Transverse colon (tissue), 4 donors: ENCODE measurements around the gene STRBP. TPM values are rescaled to one million over a fixed set of nuclear protein-coding genes. Genes with fewer than 3 reads are reported as not detected.
A peak's percentile ranks its signal among the peaks of the same experiment; 100 is the strongest.

Source experiments
- DNase-seq: peaks from one replicate; pipeline ENCODE4 v3.0.0-alpha.2; 2019
- H3K27ac ChIP-seq, 4 donors: fragments of 200-600 bp; sonication (generic); 2 replicates each; pipeline ENCODE4 v1.5.1; 2016 to 2018; ENCODE audit warnings: inconsistent platforms in 4 of 4
- H3K27me3 ChIP-seq: fragments of 200-600 bp; sonication (generic); 2 replicates; pipeline ENCODE4 v1.5.1; 2017; ENCODE audit warnings: inconsistent platforms
- H3K36me3 ChIP-seq, 4 donors: fragments of 200-600 bp; sonication (generic); 2 replicates each; pipeline ENCODE4 v1.5.1; 2017 to 2019; ENCODE audit warnings: inconsistent platforms in 4 of 4
- H3K4me1 ChIP-seq, 4 donors: fragments of 200-600 bp; sonication (generic); 2 replicates each; pipeline ENCODE4 v1.5.1; 2017 to 2020; ENCODE audit warnings: inconsistent platforms in 4 of 4
- H3K4me3 ChIP-seq, 4 donors: fragments of 200-600 bp; sonication (generic); 1 replicate in 1 of 4; 2 replicates in 3 of 4; pipeline versions ENCODE4 v1.5.1 to v1.6.1; 2017 to 2019; ENCODE audit warnings: inconsistent platforms in 4 of 4
- H3K9me3 ChIP-seq, 2 donors: fragments of 200-600 bp; sonication (generic); 2 replicates each; pipeline ENCODE4 v1.5.1; 2017 to 2019; ENCODE audit warnings: inconsistent platforms in 2 of 2
- CTCF ChIP-seq, 5 experiments: fragments of 200-600 bp in 3 of 5; fragments of 450-650 bp in 2 of 5; sonication (generic) in 3 of 5; IDR thresholded peaks; 1 replicate in 2 of 5; 2 replicates in 3 of 5; pipeline ENCODE4 v1.5.1; 2016 to 2017; ENCODE audit warnings: antibody characterized with exemption in 5 of 5, inconsistent platforms in 3 of 5, mild to moderate bottlenecking in 2 of 5, moderate library complexity in 1 of 5
- EP300 ChIP-seq: sonication (generic); formaldehyde crosslinking; IDR thresholded peaks from one replicate; pipeline ENCODE4 v1.6.1; 2017; ENCODE audit warnings: antibody characterized with exemption, low read depth
- POLR2A ChIP-seq: fragments of 450-650 bp; IDR thresholded peaks from one replicate; pipeline ENCODE4 v1.6.1; 2016; ENCODE audit warnings: antibody characterized with exemption, mild to moderate bottlenecking, moderate library complexity
- POLR2AphosphoS5 ChIP-seq, 3 donors: sonication (generic); formaldehyde crosslinking; IDR thresholded peaks; one replicate each; pipeline ENCODE4 v1.6.1; 2016; ENCODE audit warnings: antibody characterized with exemption in 3 of 3
- WGBS, 2 donors: methylation state at CpG; one replicate each; pipeline ENCODE4 v1.1.5; 2018; ENCODE audit warnings: low coverage in 1 of 2; 5-methylcytosine and 5-hydroxymethylcytosine counted together
- in situ Hi-C, 4 donors: fragments of 200-750 bp; cut with MboI; loops; one replicate each; pipeline versions ENCODE4 v1.15.0 to v1.15.1; 2017; ENCODE audit warnings: low sequenced_read_pairs in 3 of 4, low pct_ligation_motif_present in 1 of 4, low pct_unique_long_range_greater_than_20kb in 1 of 4
- intact Hi-C: fragments of 100-400 bp; cut with DNase I; formaldehyde crosslinking; loops from one replicate; pipeline ENCODE4 v1.15.1; 2023; ENCODE audit warnings: low total_unique reads
- total RNA-seq, 4 donors: library from RNA; depleted of rRNA; stranded (reverse); fragments of >200 nt; gene quantifications; one replicate each; pipeline ENCODE4 v1.1.0, GENCODE V29; 2016

The STRBP gene
- total RNA-seq, 4 donors from 2014 or later, result 19.1 to 50.3 (median 43.2) TPM

GRCh38 chr9:123081824-123082223, 186.6 kb downstream of the STRBP start:
- H3K27ac ChIP-seq, result no peak overlapping the region
- H3K9me3 ChIP-seq, result no peaks in the 10 kb centered on the region
- in situ Hi-C loops (loop anchor here in 3 of 4 donors (5.0 to 10.0 kb wide), 3 partner anchors 263 to 273 kb away; partner anchors contain the start of gene CRB2 (in 1 of the 3)), intact Hi-C loops (no loop called here)
- DNase-seq, result no peak
- WGBS, 2 donors, result 25 to 33% methylated on average over 2 of the region's 2 CpGs
- TF ChIP-seq CTCF (IDR thresholded peaks at IDR 0.05) (peak; percentile 39 to 60 (median 52)), POLR2A (no peak)
- H3K4me1 ChIP-seq, result no peaks in the 10 kb centered on the region
- no peaks in the 10 kb centered on the region for H3K27me3 ChIP-seq
- H3K4me3 ChIP-seq, result no peak overlapping the region
- H3K36me3 ChIP-seq, result peaks cover 0 to 16% (median 8%) of the 10 kb centered on the region in 4 donors

GRCh38 chr9:123080444-123080843, 187.9 kb downstream of the STRBP start:
- WGBS, 2 donors, result 89% methylated on average over 3 of the region's 3 CpGs; no CpG with 5 or more reads in 1 of the 2 donors
- peaks cover 0 to 28% (median 8%) of the 10 kb centered on the region in 4 donors for H3K36me3 ChIP-seq
- intact Hi-C loops, result no loop called here

GRCh38 chr9:123074628-123075027, 193.8 kb downstream of the STRBP start:
- H3K27me3 ChIP-seq, result no peaks in the 10 kb centered on the region
- H3K36me3 ChIP-seq, result peaks cover 0 to 25% (median 9%) of the 10 kb centered on the region in 4 donors
- H3K27ac ChIP-seq, result peak overlapping the region; percentile 7 to 56 (median 38)
- TF ChIP-seq POLR2A (no peak), EP300 (no peak), CTCF (IDR thresholded peaks at IDR 0.05) (no peak), POLR2AphosphoS5 (IDR thresholded peaks at IDR 0.05) (no peak)
- no peak for DNase-seq
- H3K4me3 ChIP-seq, result no peak overlapping the region
- H3K4me1 ChIP-seq, result peaks cover 0 to 13% (median 0%) of the 10 kb centered on the region in 4 donors
- 91% methylated on average over 3 of the region's 3 CpGs; no CpG with 5 or more reads in 1 of the 2 donors for WGBS, 2 donors
- intact Hi-C loops (no loop called here), in situ Hi-C loops (no loop called here)
- no peaks in the 10 kb centered on the region for H3K9me3 ChIP-seq

More at GRCh38 chr9:123080444-123080843, 187.9 kb downstream of the STRBP start:
- DNase-seq, result no peak
- in situ Hi-C loops, result loop anchor here in 3 of 4 donors (5.0 to 10.0 kb wide), 3 partner anchors 264 to 274 kb away; partner anchors contain the start of gene CRB2 (in 1 of the 3)
- no peak for TF ChIP-seq CTCF (IDR thresholded peaks at IDR 0.05)
- TF ChIP-seq EP300, result no peak
- TF ChIP-seq POLR2A, result no peak
- TF ChIP-seq POLR2AphosphoS5 (IDR thresholded peaks at IDR 0.05), result no peak
- H3K4me3 ChIP-seq, result no peak overlapping the region
- no peaks in the 10 kb centered on the region for H3K27me3 ChIP-seq
- H3K9me3 ChIP-seq, result no peaks in the 10 kb centered on the region
- no peaks in the 10 kb centered on the region for H3K4me1 ChIP-seq
- H3K27ac ChIP-seq, result no peak overlapping the region

- no peaks in the 10 kb centered on the region for H3K9me3 ChIP-seq
- DNase-seq, result no peak
- H3K4me3 ChIP-seq, result no peak overlapping the region
- H3K4me1 ChIP-seq, result peaks cover 0 to 13% (median 0%) of the 10 kb centered on the region in 4 donors
- in situ Hi-C loops (no loop called here), intact Hi-C loops (no loop called here)
- 71 to 78% methylated on average over 1 of the region's 1 CpG for WGBS, 2 donors
- peak overlapping the region; percentile 7 to 56 (median 38) for H3K27ac ChIP-seq
- peaks cover 0 to 26% (median 9%) of the 10 kb centered on the region in 4 donors for H3K36me3 ChIP-seq
- no peaks in the 10 kb centered on the region for H3K27me3 ChIP-seq
- TF ChIP-seq POLR2AphosphoS5 (IDR thresholded peaks at IDR 0.05) (no peak), POLR2A (no peak), CTCF (IDR thresholded peaks at IDR 0.05) (no peak), EP300 (no peak)
Observed at GRCh38 chr9:123073991-123074422, 194.4 kb downstream of the STRBP start.
